CD4-positive, CD25-positive, alpha-beta regulatory T cell (primary cell): ENCODE data around the gene MEF2A. TPM values are rescaled to one million over a fixed set of nuclear protein-coding genes. Genes with fewer than 3 reads are reported as not detected.
"Not testable (repeated sequence)": the region's sequence is repeated elsewhere in the genome, so short reads cannot be mapped to it uniquely, and the experiment has no call there.

ENCODE experiments used
- ATAC-seq, 2 donors: fragments of 150-1000 bp; cut with Tn5 transposase; one replicate each; pipeline ENCODE4 v1.10.0; 2021; ENCODE audit warnings: low read depth in 2 of 2, moderate number of reproducible peaks in 2 of 2, moderate library complexity in 1 of 2
- DNase-seq, 3 donors: peaks; one replicate each; pipeline versions ENCODE4 v3.0.0 to v3.0.0-alpha.2; 2012 to 2022; ENCODE audit warnings: mixed read lengths in 1 of 3
- H3K27ac ChIP-seq: one replicate; pipeline ENCODE4 v1.7.0; 2013; ENCODE audit warnings: mild to moderate bottlenecking, low read length; ENCODE audit not compliant: insufficient read depth, poor library complexity, severe bottlenecking
- H3K27me3 ChIP-seq: one replicate; pipeline ENCODE4 v1.7.0; 2013; ENCODE audit warnings: low read length; ENCODE audit not compliant: control insufficient read depth, insufficient read depth
- H3K36me3 ChIP-seq: one replicate; pipeline ENCODE4 v1.7.0; 2013; ENCODE audit warnings: mild to moderate bottlenecking, low read length, moderate library complexity; ENCODE audit not compliant: control insufficient read depth, insufficient read depth
- H3K4me1 ChIP-seq: 2 replicates; pipeline ENCODE4 v1.7.0; 2013; ENCODE audit warnings: mild to moderate bottlenecking, low read length; ENCODE audit not compliant: insufficient read depth, control insufficient read depth, poor library complexity, severe bottlenecking
- H3K4me3 ChIP-seq: one replicate; pipeline ENCODE4 v1.7.0; 2013; ENCODE audit warnings: low read depth, mild to moderate bottlenecking, low read length, moderate library complexity
- H3K9me3 ChIP-seq, 2 experiments: 1 replicate in 1 of 2; 2 replicates in 1 of 2; pipeline ENCODE4 v1.7.0; 2013; ENCODE audit warnings: low read length in 2 of 2, mild to moderate bottlenecking in 1 of 2, moderate library complexity in 1 of 2; ENCODE audit not compliant: control insufficient read depth in 2 of 2
- H3K27ac Mint-ChIP-seq, 3 donors: one replicate each; pipeline ENCODE4 v1.8.0; 2020 to 2022; ENCODE audit warnings: mild to moderate bottlenecking in 3 of 3, mixed read lengths in 3 of 3, moderate library complexity in 2 of 3
- H3K27me3 Mint-ChIP-seq: one replicate; pipeline ENCODE4 v1.8.0; 2022; ENCODE audit warnings: mild to moderate bottlenecking, mixed read lengths
- H3K36me3 Mint-ChIP-seq: one replicate; pipeline ENCODE4 v1.8.0; 2020; ENCODE audit warnings: mixed read lengths
- H3K4me1 Mint-ChIP-seq, 4 donors: one replicate each; pipeline ENCODE4 v1.8.0; 2020 to 2022; ENCODE audit warnings: mixed read lengths in 4 of 4, mild to moderate bottlenecking in 1 of 4
- H3K4me3 Mint-ChIP-seq, 4 donors: one replicate each; pipeline ENCODE4 v1.8.0; 2020 to 2022; ENCODE audit warnings: mild to moderate bottlenecking in 4 of 4, mixed read lengths in 4 of 4, moderate library complexity in 3 of 4
- H3K9me3 Mint-ChIP-seq, 7 donors: one replicate each; pipeline ENCODE4 v1.8.0; 2020 to 2022; ENCODE audit warnings: mixed read lengths in 7 of 7, mild to moderate bottlenecking in 3 of 7, moderate library complexity in 2 of 7
- polyA plus RNA-seq, 4 donors: library from polyadenylated mRNA; unstranded; fragments of 300-500 nt; fragmentation: Illumina TruSeq; gene quantifications; one replicate each; pipeline ENCODE4 v1.2.3, GENCODE V29; 2021
- total RNA-seq: library from RNA; stranded (reverse); gene quantifications from one replicate; pipeline ENCODE4 v1.2.3, GENCODE V29; 2022

The MEF2A gene
- total and polyA plus RNA-seq, 5 donors from 2014 or later = 7.2 to 24.2 (median 10.3) TPM

DNA sequence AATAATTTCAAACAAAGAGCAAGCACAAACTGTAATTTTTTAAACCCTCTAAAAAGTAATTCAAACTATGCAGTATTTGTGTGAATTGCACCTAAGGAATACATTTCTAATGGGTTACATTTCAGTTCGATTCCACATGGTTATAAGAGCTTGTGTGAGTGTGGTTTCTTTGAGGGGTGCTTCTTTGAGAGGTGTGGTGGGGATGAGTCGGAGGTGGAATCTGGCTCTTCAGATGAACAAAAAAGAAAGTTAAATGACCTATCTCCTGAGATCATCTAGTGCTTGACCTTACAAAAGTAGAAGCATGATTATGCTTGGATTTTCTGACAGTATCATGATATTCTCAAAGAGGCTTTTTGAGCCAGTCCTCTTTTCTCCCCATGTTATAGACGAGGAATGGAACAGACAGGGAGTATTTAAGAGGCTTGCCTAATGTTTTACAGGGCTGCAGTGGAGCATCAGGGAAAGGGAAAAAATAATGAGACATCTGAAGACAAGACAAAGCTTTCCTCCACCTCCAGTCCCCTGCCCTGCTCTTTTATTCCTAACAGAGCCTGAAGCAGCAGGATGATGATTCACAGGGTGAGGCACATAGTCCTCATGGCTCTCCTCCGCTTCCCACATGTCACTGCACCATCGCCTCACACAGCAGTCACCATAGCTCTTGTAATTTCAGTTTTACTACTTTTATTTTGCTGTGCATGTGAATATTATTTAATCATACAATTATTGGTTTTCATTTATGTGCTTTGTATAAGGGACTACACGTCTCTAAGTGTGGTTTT, 85.4 kb downstream of the MEF2A start:
- Histone ChIP-seq H3K9me3 (peaks cover 11 to 13% of the 10 kb centered on the region in 2 experiments), H3K27ac (no peak overlapping the region), H3K4me3 (no peak overlapping the region), H3K27me3 (no peaks in the 10 kb centered on the region), H3K4me1 (no peaks in the 10 kb centered on the region), H3K36me3 (peaks cover 14% of the 10 kb centered on the region)
- no peak for ATAC-seq
- H3K36me3 Mint-ChIP-seq = peaks cover 29% of the 10 kb centered on the region
- H3K9me3 Mint-ChIP-seq = peaks cover 0 to 6% (median 2%) of the 10 kb centered on the region in 7 donors
- no peak overlapping the region for H3K4me3 Mint-ChIP-seq
- H3K4me1 Mint-ChIP-seq = peaks cover 0 to 13% (median 6%) of the 10 kb centered on the region in 4 donors
- no peak for DNase-seq
- peak overlapping the region in 1 of 3 donors; percentile 33 for H3K27ac Mint-ChIP-seq
- no peaks in the 10 kb centered on the region for H3K27me3 Mint-ChIP-seq

GRCh38 chr15:99656205-99656604, 90.4 kb downstream of the MEF2A start:
- no peak overlapping the region for H3K4me3 ChIP-seq

GRCh38 chr15:99657996-99658395, 92.2 kb downstream of the MEF2A start:
- H3K36me3 ChIP-seq = no peaks in the 10 kb centered on the region
- H3K9me3 ChIP-seq = no peaks in the 10 kb centered on the region
- no peaks in the 10 kb centered on the region for H3K27me3 ChIP-seq
- peak overlapping the region; percentile 5 to 82 (median 7) for H3K27ac Mint-ChIP-seq
- H3K4me3 ChIP-seq = no peak overlapping the region
- H3K4me1 Mint-ChIP-seq = peaks cover 12 to 26% (median 20%) of the 10 kb centered on the region in 4 donors
- H3K9me3 Mint-ChIP-seq = no peaks in the 10 kb centered on the region
- peaks cover 16% of the 10 kb centered on the region for H3K36me3 Mint-ChIP-seq
- H3K4me3 Mint-ChIP-seq = no peak overlapping the region
- no peaks in the 10 kb centered on the region for H3K27me3 Mint-ChIP-seq
- no peak overlapping the region for H3K27ac ChIP-seq
- DNase-seq (peak in 1 of 3 donors; percentile 25), ATAC-seq (no peak)
- H3K4me1 ChIP-seq = peaks cover 4% of the 10 kb centered on the region

More at GRCh38 chr15:99656205-99656604, 90.4 kb downstream of the MEF2A start:
- no peak overlapping the region for H3K27ac Mint-ChIP-seq
- ATAC-seq (no peak), DNase-seq (no peak)
- H3K4me1 Mint-ChIP-seq = peaks cover 12 to 29% (median 22%) of the 10 kb centered on the region in 4 donors
- Histone ChIP-seq H3K27ac (no peak overlapping the region), H3K9me3 (no peaks in the 10 kb centered on the region), H3K36me3 (peaks cover 2% of the 10 kb centered on the region), H3K27me3 (no peaks in the 10 kb centered on the region), H3K4me1 (peaks cover 4% of the 10 kb centered on the region)
- no peaks in the 10 kb centered on the region for H3K27me3 Mint-ChIP-seq
- no peak overlapping the region for H3K4me3 Mint-ChIP-seq
- H3K9me3 Mint-ChIP-seq = no peaks in the 10 kb centered on the region
- peaks cover 23% of the 10 kb centered on the region for H3K36me3 Mint-ChIP-seq

DNA sequence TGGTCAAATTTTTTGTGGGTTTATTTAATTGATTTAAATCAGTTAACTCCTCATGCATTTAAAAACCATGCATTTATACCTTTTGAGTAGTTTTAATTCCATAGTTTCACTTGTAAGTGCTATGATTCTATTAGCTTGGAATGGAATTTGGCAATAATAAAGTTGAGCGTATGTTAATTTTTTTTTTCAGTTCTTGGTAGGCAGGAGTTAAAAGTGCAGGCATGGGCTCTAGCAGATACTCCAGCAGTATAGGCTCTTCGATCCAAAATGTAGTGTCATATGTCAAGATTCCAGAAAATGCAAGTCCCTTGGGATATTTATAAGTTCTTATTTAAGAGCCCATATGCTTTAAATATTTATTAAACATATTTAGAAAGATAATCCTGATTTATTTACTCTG, 97.1 kb downstream of the MEF2A start:
- H3K36me3 Mint-ChIP-seq = peaks cover 42% of the 10 kb centered on the region
- no peaks in the 10 kb centered on the region for H3K27me3 Mint-ChIP-seq
- Histone ChIP-seq H3K9me3 (no peaks in the 10 kb centered on the region), H3K4me3 (no peak overlapping the region), H3K27ac (no peak overlapping the region), H3K27me3 (no peaks in the 10 kb centered on the region), H3K36me3 (no peaks in the 10 kb centered on the region), H3K4me1 (no peaks in the 10 kb centered on the region)
- no peak overlapping the region for H3K27ac Mint-ChIP-seq
- H3K4me3 Mint-ChIP-seq = no peak overlapping the region
- no peak for ATAC-seq
- H3K4me1 Mint-ChIP-seq = peaks cover 5 to 17% (median 8%) of the 10 kb centered on the region in 4 donors
- DNase-seq = no peak
- H3K9me3 Mint-ChIP-seq = no peaks in the 10 kb centered on the region

DNA sequence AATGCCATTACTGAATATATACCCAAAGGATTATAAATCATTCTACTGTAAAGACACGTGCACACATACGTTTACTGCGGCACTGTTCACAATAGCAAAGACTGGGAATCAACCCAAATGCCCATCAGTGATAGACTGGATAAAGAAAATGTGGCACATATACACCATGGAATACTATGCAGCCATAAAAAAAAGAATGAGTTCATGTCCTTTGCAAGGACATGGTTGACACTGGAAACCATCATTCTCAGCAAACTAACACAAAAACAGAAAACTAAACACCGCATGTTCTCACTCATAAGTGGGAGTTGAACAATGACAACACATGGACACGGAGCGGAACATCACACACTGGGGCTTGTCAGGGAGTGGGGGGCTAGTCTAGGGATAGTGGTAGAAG, 100.3 kb downstream of the MEF2A start:
- H3K9me3 Mint-ChIP-seq, H3K4me1 Mint-ChIP-seq, H3K4me3 Mint-ChIP-seq, H3K27ac ChIP-seq, H3K27me3 ChIP-seq, H3K9me3 ChIP-seq, DNase-seq, H3K27me3 Mint-ChIP-seq, H3K4me1 ChIP-seq, H3K36me3 ChIP-seq, H3K4me3 ChIP-seq, ATAC-seq, H3K27ac Mint-ChIP-seq: not testable (repeated sequence)
- H3K36me3 Mint-ChIP-seq = peaks cover 29% of the 10 kb centered on the region

DNA sequence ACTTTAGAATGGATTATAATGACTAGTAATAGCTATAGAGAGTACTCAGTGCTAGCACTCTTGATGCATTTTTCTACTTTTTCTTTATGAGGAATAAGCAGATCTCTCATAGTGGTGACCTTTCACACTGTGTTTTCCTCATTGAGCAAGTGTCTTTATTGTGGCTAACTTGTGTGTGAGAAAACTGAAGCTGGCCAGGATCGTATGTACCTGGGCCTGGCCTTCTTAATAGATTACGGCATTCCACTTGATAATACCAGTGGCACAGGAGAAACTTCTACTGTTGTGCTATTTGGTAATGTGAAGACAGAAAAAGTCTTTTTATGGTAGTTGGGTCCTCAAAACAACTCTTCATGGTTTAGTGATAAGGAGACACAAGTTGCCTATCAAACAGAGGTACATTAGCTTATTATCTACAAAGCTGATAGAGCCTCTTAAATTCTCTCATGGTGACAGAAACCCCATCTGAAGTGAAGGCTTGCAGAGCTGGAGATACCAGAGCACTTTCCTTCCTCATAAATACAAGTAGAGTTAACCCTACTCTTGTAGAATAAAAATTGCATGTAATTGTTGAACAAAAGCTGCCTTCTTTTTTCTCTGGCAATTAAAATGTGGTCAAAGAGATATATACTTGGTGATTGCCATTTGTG, 102.9 kb downstream of the MEF2A start:
- Mint-ChIP-seq H3K9me3 (no peaks in the 10 kb centered on the region), H3K4me1 (peaks cover 0 to 6% (median 0%) of the 10 kb centered on the region in 4 donors), H3K36me3 (peaks cover 31% of the 10 kb centered on the region), H3K4me3 (no peak overlapping the region), H3K27me3 (no peaks in the 10 kb centered on the region), H3K27ac (peak overlapping the region in 1 of 3 donors; percentile 3)
- H3K4me1 ChIP-seq = no peaks in the 10 kb centered on the region
- no peaks in the 10 kb centered on the region for H3K27me3 ChIP-seq
- DNase-seq (no peak), ATAC-seq (no peak)
- peaks cover 4% of the 10 kb centered on the region for H3K36me3 ChIP-seq
- H3K27ac ChIP-seq = no peak overlapping the region
- no peak overlapping the region for H3K4me3 ChIP-seq
- no peaks in the 10 kb centered on the region for H3K9me3 ChIP-seq

- Mint-ChIP-seq H3K27ac (peak overlapping the region in 1 of 3 donors; percentile 3), H3K27me3 (no peaks in the 10 kb centered on the region), H3K9me3 (no peaks in the 10 kb centered on the region), H3K4me1 (peaks cover 0 to 6% (median 0%) of the 10 kb centered on the region in 4 donors), H3K4me3 (no peak overlapping the region), H3K36me3 (peaks cover 25% of the 10 kb centered on the region)
- no peaks in the 10 kb centered on the region for H3K4me1 ChIP-seq
- no peaks in the 10 kb centered on the region for H3K9me3 ChIP-seq
- no peak for ATAC-seq
- H3K4me3 ChIP-seq = no peak overlapping the region
- peaks cover 6% of the 10 kb centered on the region for H3K36me3 ChIP-seq
- no peak overlapping the region for H3K27ac ChIP-seq
- H3K27me3 ChIP-seq = no peaks in the 10 kb centered on the region
- no peak for DNase-seq
These were observed 103.5 kb downstream of the MEF2A start for GRCh38 chr15:99669250-99669649.
